Liver (tissue), 9 donors: ENCODE measurements around the gene RASSF1. TPM values are rescaled to one million over a fixed set of nuclear protein-coding genes. Genes with fewer than 3 reads are reported as not detected.

Source experiments
- DNase-seq: peaks from one replicate; pipeline ENCODE4 v3.0.0-alpha.2; 2017; ENCODE audit warnings: low spot score
- H3K27ac ChIP-seq, 2 donors: one replicate each; pipeline ENCODE4 v1.7.0; 2013; ENCODE audit warnings: inconsistent platforms in 2 of 2, low read length in 2 of 2, control low read depth in 1 of 2, low read depth in 1 of 2, mild to moderate bottlenecking in 1 of 2
- H3K27me3 ChIP-seq, 4 donors: one replicate each; pipeline versions ENCODE4 v1.6.1 to v1.7.0; 2013; ENCODE audit warnings: low read length in 3 of 4, inconsistent platforms in 1 of 4, mild to moderate bottlenecking in 1 of 4, moderate library complexity in 1 of 4; ENCODE audit not compliant: control insufficient read depth in 4 of 4, insufficient read depth in 4 of 4
- H3K36me3 ChIP-seq, 4 donors: one replicate each; pipeline versions ENCODE4 v1.6.1 to v1.7.0; 2013; ENCODE audit warnings: low read length in 3 of 4, mild to moderate bottlenecking in 3 of 4, low read depth in 1 of 4, moderate library complexity in 1 of 4; ENCODE audit not compliant: control insufficient read depth in 4 of 4, insufficient read depth in 3 of 4
- H3K4me1 ChIP-seq, 4 donors: one replicate each; pipeline versions ENCODE4 v1.6.1 to v1.7.0; 2013; ENCODE audit warnings: low read length in 3 of 4, mild to moderate bottlenecking in 3 of 4, moderate library complexity in 1 of 4; ENCODE audit not compliant: control insufficient read depth in 4 of 4, insufficient read depth in 4 of 4
- H3K4me3 ChIP-seq, 3 donors: one replicate each; pipeline versions ENCODE4 v1.6.1 to v1.7.0; 2013; ENCODE audit warnings: low read length in 3 of 3, control low read depth in 1 of 3, low read depth in 1 of 3, mild to moderate bottlenecking in 1 of 3
- H3K9ac ChIP-seq, 2 donors: one replicate each; pipeline ENCODE4 v1.7.0; 2013; ENCODE audit warnings: low read length in 2 of 2, mild to moderate bottlenecking in 2 of 2, moderate library complexity in 2 of 2, control low read depth in 1 of 2, low read depth in 1 of 2
- H3K9me3 ChIP-seq, 4 donors: one replicate each; pipeline versions ENCODE4 v1.6.1 to v1.7.0; 2013; ENCODE audit warnings: low read length in 3 of 4; ENCODE audit not compliant: control insufficient read depth in 4 of 4
- ATF3 ChIP-seq: IDR thresholded peaks from 2 replicates; pipeline ENCODE4 v1.6.1; 2016; ENCODE audit warnings: antibody characterized with exemption
- EGR1 ChIP-seq, 2 donors: IDR thresholded peaks; 2 replicates each; pipeline ENCODE4 v1.6.1; 2016 to 2018; ENCODE audit warnings: antibody characterized with exemption in 2 of 2, low read depth in 2 of 2
- FOXA1 ChIP-seq: IDR thresholded peaks from 2 replicates; pipeline ENCODE4 v1.6.1; 2016; ENCODE audit warnings: antibody characterized with exemption
- FOXA2 ChIP-seq: IDR thresholded peaks from 2 replicates; pipeline ENCODE4 v1.6.1; 2016; ENCODE audit warnings: antibody characterized with exemption
- GABPA ChIP-seq, 2 donors: IDR thresholded peaks in 1 of 2; conservative IDR thresholded peaks in 1 of 2; 2 replicates each; pipeline ENCODE4 v1.6.1; 2016; ENCODE audit warnings: antibody characterized with exemption in 2 of 2, mild to moderate bottlenecking in 1 of 2, moderate library complexity in 1 of 2
- HNF4A ChIP-seq, 2 donors: conservative IDR thresholded peaks; 2 replicates each; pipeline ENCODE4 v1.6.1; 2016; ENCODE audit warnings: antibody characterized with exemption in 2 of 2, mild to moderate bottlenecking in 2 of 2
- JUND ChIP-seq, 2 donors: IDR thresholded peaks; 2 replicates each; pipeline ENCODE4 v1.6.1; 2016; ENCODE audit warnings: antibody characterized with exemption in 2 of 2
- NR2F2 ChIP-seq: IDR thresholded peaks from 2 replicates; pipeline ENCODE4 v1.6.1; 2016; ENCODE audit warnings: antibody characterized with exemption
- RAD21 ChIP-seq, 2 donors: IDR thresholded peaks; 2 replicates each; pipeline ENCODE4 v1.6.1; 2016; ENCODE audit warnings: antibody characterized with exemption in 2 of 2, mild to moderate bottlenecking in 2 of 2
- RXRA ChIP-seq, 2 donors: IDR thresholded peaks; 2 replicates each; pipeline ENCODE4 v1.6.1; 2017 to 2018; ENCODE audit warnings: antibody characterized with exemption in 2 of 2, mild to moderate bottlenecking in 1 of 2
- SP1 ChIP-seq: IDR thresholded peaks from 2 replicates; pipeline ENCODE4 v1.6.1; 2018; ENCODE audit warnings: antibody characterized with exemption, mild to moderate bottlenecking
- TAF1 ChIP-seq: conservative IDR thresholded peaks from 2 replicates; pipeline ENCODE4 v1.6.1; 2016; ENCODE audit warnings: antibody characterized with exemption, mild to moderate bottlenecking
- YY1 ChIP-seq: IDR thresholded peaks from 2 replicates; pipeline ENCODE4 v1.6.1; 2016; ENCODE audit warnings: antibody characterized with exemption, mild to moderate bottlenecking
- WGBS: extraction: QIAGEN DNeasy Blood & Tissue Kit; methylation state at CpG from one replicate; pipeline ENCODE4 v1.1.7; 2013; 5-methylcytosine and 5-hydroxymethylcytosine counted together
- polyA plus RNA-seq, 2 donors: library from polyadenylated mRNA; stranded (reverse) in 1 of 2; unstranded in 1 of 2; fragments of 200-250 nt in 1 of 2; fragments of >200 nt in 1 of 2; fragmentation: Nextera tagmentation in 1 of 2; extraction: Ambion mirVana in 1 of 2; gene quantifications; one replicate each; pipeline versions ENCODE4 v1.2.1 to v1.2.3, GENCODE V29; 2013 to 2015
- total RNA-seq, 2 donors: library from RNA; depleted of rRNA; stranded (reverse); fragments of >200 nt; gene quantifications; one replicate each; pipeline ENCODE4 v1.2.3, GENCODE V29; 2014
- TF ChIP-seq, protein P1 (sequence below): IDR thresholded peaks from 2 replicates; pipeline ENCODE4 v1.6.1; 2016; ENCODE audit warnings: antibody characterized with exemption
- TF ChIP-seq, protein P2 (sequence below): IDR thresholded peaks from 2 replicates; pipeline ENCODE4 v1.6.1; 2016; ENCODE audit warnings: antibody characterized with exemption
- TF ChIP-seq, protein P3 (sequence below): IDR thresholded peaks from 2 replicates; pipeline ENCODE4 v1.6.1; 2016; ENCODE audit warnings: antibody characterized with exemption, mild to moderate bottlenecking
- donor health status: healthy.
- donor health status: healthy.
- donor health status: healthy.
- donor health status: healthy.
- donor health status: healthy.

RASSF1 gene
- total and polyA plus RNA-seq, 4 donors = 6.5 to 13.2 (median 11.2) TPM

GRCh38 chr3:50345008-50345407, 4.4 kb upstream of the RASSF1 start:
- no peak for TF ChIP-seq SP1
- no peak for TF ChIP-seq JUND (IDR thresholded peaks at IDR 0.05)
- no peak for TF ChIP-seq FOXA2
- TF ChIP-seq GABPA (IDR thresholded peaks at IDR 0.05 in 1 of 2, conservative IDR thresholded peaks at IDR 0.05 in 1 of 2) = no peak
- no peak for TF ChIP-seq NR2F2
- no peak for TF ChIP-seq YY1
- TF ChIP-seq, protein P1, sequence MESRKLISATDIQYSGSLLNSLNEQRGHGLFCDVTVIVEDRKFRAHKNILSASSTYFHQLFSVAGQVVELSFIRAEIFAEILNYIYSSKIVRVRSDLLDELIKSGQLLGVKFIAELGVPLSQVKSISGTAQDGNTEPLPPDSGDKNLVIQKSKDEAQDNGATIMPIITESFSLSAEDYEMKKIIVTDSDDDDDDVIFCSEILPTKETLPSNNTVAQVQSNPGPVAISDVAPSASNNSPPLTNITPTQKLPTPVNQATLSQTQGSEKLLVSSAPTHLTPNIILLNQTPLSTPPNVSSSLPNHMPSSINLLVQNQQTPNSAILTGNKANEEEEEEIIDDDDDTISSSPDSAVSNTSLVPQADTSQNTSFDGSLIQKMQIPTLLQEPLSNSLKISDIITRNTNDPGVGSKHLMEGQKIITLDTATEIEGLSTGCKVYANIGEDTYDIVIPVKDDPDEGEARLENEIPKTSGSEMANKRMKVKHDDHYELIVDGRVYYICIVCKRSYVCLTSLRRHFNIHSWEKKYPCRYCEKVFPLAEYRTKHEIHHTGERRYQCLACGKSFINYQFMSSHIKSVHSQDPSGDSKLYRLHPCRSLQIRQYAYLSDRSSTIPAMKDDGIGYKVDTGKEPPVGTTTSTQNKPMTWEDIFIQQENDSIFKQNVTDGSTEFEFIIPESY = no peak
- TF ChIP-seq, protein P2, sequence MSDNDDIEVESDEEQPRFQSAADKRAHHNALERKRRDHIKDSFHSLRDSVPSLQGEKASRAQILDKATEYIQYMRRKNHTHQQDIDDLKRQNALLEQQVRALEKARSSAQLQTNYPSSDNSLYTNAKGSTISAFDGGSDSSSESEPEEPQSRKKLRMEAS = no peak
- TF ChIP-seq, protein P3, sequence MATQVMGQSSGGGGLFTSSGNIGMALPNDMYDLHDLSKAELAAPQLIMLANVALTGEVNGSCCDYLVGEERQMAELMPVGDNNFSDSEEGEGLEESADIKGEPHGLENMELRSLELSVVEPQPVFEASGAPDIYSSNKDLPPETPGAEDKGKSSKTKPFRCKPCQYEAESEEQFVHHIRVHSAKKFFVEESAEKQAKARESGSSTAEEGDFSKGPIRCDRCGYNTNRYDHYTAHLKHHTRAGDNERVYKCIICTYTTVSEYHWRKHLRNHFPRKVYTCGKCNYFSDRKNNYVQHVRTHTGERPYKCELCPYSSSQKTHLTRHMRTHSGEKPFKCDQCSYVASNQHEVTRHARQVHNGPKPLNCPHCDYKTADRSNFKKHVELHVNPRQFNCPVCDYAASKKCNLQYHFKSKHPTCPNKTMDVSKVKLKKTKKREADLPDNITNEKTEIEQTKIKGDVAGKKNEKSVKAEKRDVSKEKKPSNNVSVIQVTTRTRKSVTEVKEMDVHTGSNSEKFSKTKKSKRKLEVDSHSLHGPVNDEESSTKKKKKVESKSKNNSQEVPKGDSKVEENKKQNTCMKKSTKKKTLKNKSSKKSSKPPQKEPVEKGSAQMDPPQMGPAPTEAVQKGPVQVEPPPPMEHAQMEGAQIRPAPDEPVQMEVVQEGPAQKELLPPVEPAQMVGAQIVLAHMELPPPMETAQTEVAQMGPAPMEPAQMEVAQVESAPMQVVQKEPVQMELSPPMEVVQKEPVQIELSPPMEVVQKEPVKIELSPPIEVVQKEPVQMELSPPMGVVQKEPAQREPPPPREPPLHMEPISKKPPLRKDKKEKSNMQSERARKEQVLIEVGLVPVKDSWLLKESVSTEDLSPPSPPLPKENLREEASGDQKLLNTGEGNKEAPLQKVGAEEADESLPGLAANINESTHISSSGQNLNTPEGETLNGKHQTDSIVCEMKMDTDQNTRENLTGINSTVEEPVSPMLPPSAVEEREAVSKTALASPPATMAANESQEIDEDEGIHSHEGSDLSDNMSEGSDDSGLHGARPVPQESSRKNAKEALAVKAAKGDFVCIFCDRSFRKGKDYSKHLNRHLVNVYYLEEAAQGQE = no peak
- no peak for TF ChIP-seq RAD21 (IDR thresholded peaks at IDR 0.05)
- TF ChIP-seq RXRA (IDR thresholded peaks at IDR 0.05) = no peak
- Histone ChIP-seq H3K4me1 (peaks cover 13 to 36% (median 21%) of the 10 kb centered on the region in 4 donors), H3K9ac (no peak overlapping the region), H3K9me3 (no peaks in the 10 kb centered on the region), H3K36me3 (peaks cover 0 to 9% (median 0%) of the 10 kb centered on the region in 4 donors), H3K27me3 (no peaks in the 10 kb centered on the region), H3K27ac (no peak overlapping the region), H3K4me3 (no peak overlapping the region)
- WGBS = 82% methylated on average over 8 of the region's 8 CpGs
- no peak for DNase-seq

DNA sequence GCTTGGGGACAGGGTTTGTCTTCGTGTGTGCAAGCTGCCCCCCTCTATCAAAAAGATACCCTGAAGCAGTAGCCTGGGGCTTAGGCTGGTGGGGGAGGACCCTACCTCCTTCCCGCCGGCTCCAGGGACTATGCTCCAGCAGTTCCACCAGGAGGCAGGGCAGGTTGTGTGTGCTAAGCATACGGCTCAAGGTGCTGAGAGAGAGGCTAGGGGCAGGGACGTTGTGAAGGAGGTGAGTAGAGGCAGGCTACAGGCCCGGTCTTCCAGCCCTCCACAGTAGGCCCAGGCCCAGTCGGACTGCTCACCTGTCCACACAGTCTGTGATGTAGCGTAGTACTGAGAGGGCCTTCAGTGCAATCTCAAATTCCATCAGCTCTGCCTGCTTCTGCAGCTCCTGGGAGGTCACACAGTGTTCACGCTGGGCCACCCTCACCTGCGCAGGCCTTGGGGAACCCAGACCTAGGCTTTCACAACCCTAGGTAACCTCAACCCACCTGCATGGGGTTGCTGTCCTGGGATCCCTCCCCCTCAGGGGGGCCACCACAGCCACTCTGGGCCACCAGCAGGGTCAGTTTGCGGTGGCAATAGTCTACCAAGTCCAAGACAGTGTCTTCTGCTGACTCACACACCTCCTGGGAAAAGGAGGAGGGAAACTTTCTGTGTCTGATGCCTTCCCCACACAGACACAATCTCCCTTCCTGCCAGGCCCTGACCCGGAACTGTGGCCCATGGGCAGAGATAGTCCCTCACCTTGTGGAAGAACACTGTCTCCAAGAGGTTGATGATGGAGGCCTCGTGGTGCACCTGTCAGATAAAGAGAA, 2.4 kb upstream of the RASSF1 start:
- Histone ChIP-seq H3K4me1 (peaks cover 9 to 28% (median 12%) of the 10 kb centered on the region in 4 donors), H3K9me3 (no peaks in the 10 kb centered on the region), H3K27me3 (no peaks in the 10 kb centered on the region), H3K4me3 (no peak overlapping the region), H3K36me3 (peaks cover 0 to 3% (median 0%) of the 10 kb centered on the region in 4 donors), H3K9ac (no peak overlapping the region), H3K27ac (no peak overlapping the region)
- 91% methylated on average over 13 of the region's 13 CpGs for WGBS
- no peak for DNase-seq
- TF ChIP-seq RAD21 (IDR thresholded peaks at IDR 0.05) (no peak), FOXA1 (no peak), ATF3 (no peak), EGR1 (IDR thresholded peaks at IDR 0.05; ENCODE audit: low read depth in 2 of 2) (no peak), YY1 (no peak), NR2F2 (no peak), TAF1 (no peak), HNF4A (conservative IDR thresholded peaks at IDR 0.05) (no peak), GABPA (IDR thresholded peaks at IDR 0.05 in 1 of 2, conservative IDR thresholded peaks at IDR 0.05 in 1 of 2) (no peak), JUND (IDR thresholded peaks at IDR 0.05) (no peak)
- TF ChIP-seq, protein P1 = no peak
- TF ChIP-seq, protein P2 = no peak
- TF ChIP-seq, protein P3 = no peak
